Left colon (tissue), 2 donors: ENCODE data around the gene IKBIP. TPM values are rescaled to one million over a fixed set of nuclear protein-coding genes. Genes with fewer than 3 reads are reported as not detected.

Experiments
- ATAC-seq: fragments of 200-7000 bp; cut with Tn5 transposase; one replicate; pipeline ENCODE4 v1.9.1; 2020; ENCODE audit warnings: mild to moderate bottlenecking, moderate library complexity
- DNase-seq, 2 donors: peaks; one replicate each; pipeline ENCODE4 v3.0.0-alpha.2; 2020
- intact Hi-C, 2 donors: fragments of 100-400 bp; cut with DNase I in 1 of 2; cut with micrococcal nuclease in 1 of 2; formaldehyde crosslinking; loops; one replicate each; pipeline versions ENCODE4 v1.11.2 to v1.14.0; 2022; cut with DNase I, micrococcal nuclease
- long read RNA-seq: library from polyadenylated mRNA; unstranded; transcript quantifications from one replicate; pipeline ENCODE4 v2.0.0, GENCODE V29; 2021
- total RNA-seq, 2 donors: library from RNA; stranded (reverse); fragmentation: NEBNext Ultra II Directional; extraction: Animal tissue kit (Norgen Biotek cat#: 25700); gene quantifications; one replicate each; pipeline ENCODE4 v1.2.1, GENCODE V29; 2021
- donor health status: DM: no; HTN: no; CAD: no.
- donor health status: DM: yes; HTN: yes; CAD: no.

IKBIP gene
- 1 to 10 TPM; 2.2 to 4.9 TPM for total RNA-seq
- long read RNA-seq, partial matches to known transcripts, result 1 of 7 reads
- long read RNA-seq, other reads (novel, unspliced or antisense), result 0 of 7 reads

DNA sequence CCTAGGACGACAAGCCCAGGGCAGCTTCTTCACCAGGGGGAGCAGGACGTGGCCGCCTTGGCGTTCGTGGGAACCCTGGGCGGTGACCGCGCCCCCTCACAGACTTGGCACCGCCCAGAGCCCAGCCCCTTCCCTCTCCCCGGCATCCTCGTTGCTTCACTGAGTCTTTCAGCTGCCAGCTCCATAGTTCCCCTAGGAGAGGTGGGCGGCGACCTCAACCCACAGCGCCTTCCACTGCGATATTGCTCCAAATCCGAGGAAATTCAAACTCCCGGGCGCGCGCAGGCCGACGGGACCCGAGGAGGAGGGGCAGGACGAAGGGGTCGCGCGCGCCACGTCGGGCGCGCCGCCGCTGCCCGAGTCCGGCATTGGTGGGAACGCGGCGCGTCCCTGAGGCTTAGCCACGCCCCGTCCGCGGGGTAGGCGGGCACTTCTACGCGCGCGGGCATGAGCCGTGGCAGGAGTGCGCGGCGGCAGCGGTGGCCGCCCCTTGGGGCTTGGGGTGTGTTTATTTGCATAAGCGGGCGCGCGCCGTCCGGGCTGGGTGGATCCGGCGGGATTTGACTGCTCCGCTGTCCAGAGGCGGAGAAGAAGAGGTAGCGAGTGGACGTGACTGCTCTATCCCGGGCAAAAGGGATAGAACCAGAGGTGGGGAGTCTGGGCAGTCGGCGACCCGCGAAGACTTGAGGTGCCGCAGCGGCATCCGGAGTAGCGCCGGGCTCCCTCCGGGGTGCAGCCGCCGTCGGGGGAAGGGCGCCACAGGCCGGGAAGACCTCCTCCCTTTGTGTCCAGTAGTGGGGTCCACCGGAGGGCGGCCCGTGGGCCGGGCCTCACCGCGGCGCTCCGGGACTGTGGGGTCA, at the start of gene IKBIP, which contains the start of gene APAF1:
IKBIP (minus strand) TSS at position 77 of the 860 bp plus-strand sequence. CDS start 87 bp downstream, outside the sequence.
APAF1 (plus strand) TSS at position 579 of the 860 bp plus-strand sequence. CDS start 3,070 bp downstream, outside the sequence.
- intact Hi-C loops, result loop anchor here in 1 of 2 donors (10.0 kb wide), 1 partner anchor 50 kb away; the partner anchor contains the start of gene SLC25A3
- peak; percentile 96 for ATAC-seq
- DNase-seq, result peak; percentile 97 to 99

DNA sequence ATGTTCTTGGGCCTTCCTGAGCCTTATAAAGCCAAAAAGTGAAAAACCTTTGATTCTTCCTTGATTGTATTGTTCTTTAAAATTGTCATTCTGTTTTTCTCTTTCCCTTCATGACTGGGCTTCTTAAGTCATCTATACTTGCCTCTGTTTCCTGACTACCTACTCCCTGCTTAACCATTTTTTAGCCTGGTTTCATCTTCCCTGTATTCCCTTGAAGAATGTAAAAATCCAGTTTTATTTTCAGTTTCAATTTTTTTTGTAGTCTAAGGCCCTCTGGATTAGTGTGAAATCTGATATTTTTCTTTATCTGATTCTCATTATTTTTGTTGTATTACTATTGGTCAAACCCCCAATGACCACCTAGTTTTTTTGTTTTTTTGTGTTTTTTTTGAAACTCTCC, 46.8 kb upstream of the IKBIP start:
- no peak for DNase-seq
- intact Hi-C loops, result no loop called here

GRCh38 chr12:98686603-98687002, 42.0 kb upstream of the IKBIP start:
- no peak for ATAC-seq
- intact Hi-C loops, result no loop called here

More for the DNA sequence above, 46.8 kb upstream of the IKBIP start:
- no peak for ATAC-seq

GRCh38 chr12:98684199-98684598, 39.6 kb upstream of the IKBIP start:
- intact Hi-C loops, result no loop called here
- ATAC-seq, result no peak
- no peak for DNase-seq

More at GRCh38 chr12:98686603-98687002, 42.0 kb upstream of the IKBIP start:
- no peak for DNase-seq

DNA sequence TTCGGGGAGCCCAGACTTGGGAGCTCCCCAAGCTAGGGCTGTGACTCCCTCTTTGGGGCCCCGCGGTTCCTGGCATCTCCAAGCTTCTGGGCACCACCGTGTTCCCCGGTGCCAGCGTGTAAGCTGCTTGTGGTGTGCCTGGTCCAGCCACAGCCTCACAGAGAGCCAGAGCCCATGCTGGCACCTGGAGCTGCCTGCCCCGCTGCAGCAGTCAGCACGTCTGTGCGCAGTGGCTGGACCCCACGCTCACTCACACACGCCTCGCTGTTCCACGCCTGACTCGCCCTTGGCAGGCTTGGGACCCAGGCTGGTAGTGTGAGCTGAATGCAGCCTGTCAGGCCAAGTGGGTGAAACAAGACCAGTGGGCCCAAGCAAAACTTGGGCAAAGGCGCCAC, 35.0 kb upstream of the IKBIP start:
- DNase-seq (no peak), ATAC-seq (no peak)
- intact Hi-C loops, result no loop called here

DNA sequence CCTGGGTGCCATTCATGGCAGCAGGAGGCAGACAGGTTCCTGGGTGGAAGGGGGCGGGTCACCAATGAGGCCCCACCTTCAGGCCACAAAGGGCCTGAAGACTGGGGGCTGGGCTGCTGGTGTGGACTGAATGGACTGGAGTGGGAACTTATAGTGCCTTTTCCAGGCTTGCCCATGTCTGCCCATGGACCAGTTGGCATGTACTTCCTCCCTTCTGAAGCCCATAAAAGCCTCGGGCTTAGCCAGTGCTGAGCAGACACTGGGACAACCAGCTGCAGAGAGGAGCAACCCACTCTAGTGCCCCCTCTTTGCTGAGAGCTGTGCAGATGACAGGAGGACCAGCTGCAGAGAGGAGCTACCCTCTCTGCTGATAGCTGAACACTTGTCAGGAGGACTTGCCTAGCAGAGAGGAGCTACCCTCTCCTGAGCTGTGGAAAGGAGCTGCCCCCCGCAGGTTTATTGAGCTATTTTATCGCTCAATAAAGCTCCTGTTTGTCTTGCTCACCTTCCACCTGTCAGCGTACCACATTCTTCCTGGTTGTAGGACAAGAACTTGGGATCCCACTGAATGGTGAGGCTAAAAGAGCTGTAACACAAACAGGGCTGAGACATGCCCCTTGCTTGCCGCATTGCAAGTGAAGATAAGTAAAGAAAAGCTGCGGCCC, 34.5 kb upstream of the IKBIP start:
- intact Hi-C loops, result no loop called here
- DNase-seq (peak; percentile 46 to 50), ATAC-seq (peak; percentile 88)

DNA sequence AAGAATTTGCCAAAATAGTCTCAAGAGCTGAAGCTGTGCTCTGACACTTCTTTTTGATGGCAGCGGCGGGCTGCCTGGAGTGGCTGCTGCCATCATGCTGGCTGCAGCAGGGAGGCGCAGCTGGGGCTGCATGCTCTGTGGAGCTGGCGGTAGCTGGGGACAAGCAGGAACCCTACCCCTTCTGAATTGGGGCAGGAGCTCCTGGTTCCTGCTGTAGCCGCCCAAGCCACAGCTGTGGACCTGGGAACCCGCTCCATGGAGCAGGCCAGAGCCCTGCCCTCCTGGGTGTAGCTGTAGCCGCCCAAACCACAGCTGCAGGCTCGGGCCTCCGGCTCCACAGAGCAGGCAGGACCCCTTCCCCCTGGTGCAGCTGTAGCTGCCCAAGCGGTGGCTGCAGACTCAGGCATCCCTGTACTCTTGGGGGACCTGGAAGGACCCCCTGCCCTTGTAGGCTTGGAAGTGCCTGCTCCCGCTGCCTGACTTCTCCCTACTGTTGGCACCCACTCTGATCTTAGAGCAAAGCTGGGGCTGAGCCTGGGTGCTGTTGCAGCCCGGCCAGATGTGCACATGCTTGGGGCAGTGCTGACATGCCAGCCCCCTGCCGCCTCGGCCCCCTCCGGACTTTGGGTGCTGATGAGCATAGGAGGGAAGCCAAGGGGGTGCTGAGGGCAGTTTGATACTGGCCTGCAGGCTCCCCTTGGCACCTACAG, 33.8 kb upstream of the IKBIP start:
- intact Hi-C loops, result no loop called here
- ATAC-seq (peak; percentile 12), DNase-seq (no peak)

DNA sequence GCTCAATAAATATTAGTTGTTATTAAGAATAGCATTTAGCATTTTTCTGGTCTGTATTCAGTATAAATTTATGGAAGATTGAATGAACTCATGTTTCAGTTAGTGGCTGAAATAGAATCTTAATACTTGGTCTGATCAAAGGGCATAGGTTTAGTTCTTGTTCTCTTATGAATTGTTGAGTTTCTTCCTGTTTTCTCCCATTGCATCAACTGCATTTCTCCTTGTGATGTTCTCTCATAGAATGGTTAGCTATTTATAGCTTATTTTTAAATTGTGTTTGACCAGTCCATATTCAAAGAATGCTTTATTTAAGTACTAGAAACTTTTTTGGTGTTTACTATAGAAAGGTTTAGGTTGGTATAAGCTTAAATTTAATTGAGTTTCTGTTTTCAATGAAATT, 30.3 kb upstream of the IKBIP start:
- DNase-seq, result no peak
- intact Hi-C loops, result no loop called here

GRCh38 chr12:98671459-98671858, 26.9 kb upstream of the IKBIP start:
- DNase-seq (no peak), ATAC-seq (no peak)
- intact Hi-C loops, result no loop called here

More for the DNA sequence above, 30.3 kb upstream of the IKBIP start:
- no peak for ATAC-seq

GRCh38 chr12:98669751-98670150, 25.2 kb upstream of the IKBIP start:
- intact Hi-C loops, result no loop called here

GRCh38 chr12:98660521-98660920, 15.9 kb upstream of the IKBIP start:
- ATAC-seq (no peak), DNase-seq (no peak)
- intact Hi-C loops, result no loop called here

More at GRCh38 chr12:98669751-98670150, 25.2 kb upstream of the IKBIP start:
- ATAC-seq (no peak), DNase-seq (no peak)

GRCh38 chr12:98656289-98657101, 11.9 kb upstream of the IKBIP start:
- intact Hi-C loops, result no loop called here
- ATAC-seq, result peak; percentile 40
- DNase-seq, result no peak

DNA sequence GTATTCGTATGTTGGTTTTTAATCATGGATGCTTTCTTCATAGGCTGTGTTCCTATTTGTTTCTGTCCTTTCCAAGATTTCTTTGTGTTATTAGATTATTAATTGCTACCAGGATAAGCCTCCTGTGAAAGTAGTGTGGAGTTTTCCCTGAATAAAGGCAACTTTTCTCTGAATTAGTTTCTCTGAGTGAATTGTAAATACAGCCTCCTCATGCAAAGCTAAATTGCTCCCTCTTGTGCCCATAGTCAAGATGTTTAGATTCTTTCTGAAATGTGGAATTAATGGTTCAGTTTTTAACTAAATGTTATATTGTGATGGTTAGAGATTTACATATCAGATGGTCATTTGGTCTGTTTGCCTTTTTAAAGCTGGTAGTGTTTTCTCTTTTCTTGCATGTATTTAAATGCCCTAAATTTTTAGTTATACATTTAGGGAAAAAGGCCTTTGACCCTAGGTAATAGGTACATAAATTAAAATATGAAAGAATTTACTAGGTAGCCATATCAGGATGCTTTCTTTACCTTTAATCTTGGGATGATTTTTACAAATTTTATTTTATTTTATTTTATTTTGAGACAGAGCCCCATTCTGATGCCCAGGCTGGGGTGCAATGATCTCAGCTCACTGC, 9.4 kb upstream of the IKBIP start:
- intact Hi-C loops, result loop anchor here in 1 of 2 donors (2.0 kb wide), 1 partner anchor 87 kb away; no protein-coding TSS in a partner anchor
- ATAC-seq, result peak; percentile 61
- DNase-seq, result no peak

DNA sequence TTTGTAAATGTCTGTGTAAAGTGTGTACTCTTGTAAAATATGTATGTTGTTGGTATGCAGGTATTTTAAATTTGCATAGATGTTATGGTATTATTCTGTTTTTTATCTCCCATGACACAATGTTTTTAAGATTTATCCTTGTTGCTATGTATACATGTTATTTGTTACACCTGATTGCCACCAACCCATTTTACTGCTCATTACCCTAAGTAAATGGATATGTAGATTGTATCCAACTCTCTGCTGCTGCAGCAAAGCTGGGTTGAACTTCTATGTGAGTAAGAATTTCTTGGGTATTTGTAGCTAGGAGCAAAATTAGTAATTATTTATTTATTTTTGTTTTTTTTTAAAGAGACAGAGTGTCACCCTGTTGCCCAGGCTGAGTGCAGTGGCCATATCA, 6.7 kb upstream of the IKBIP start:
- DNase-seq, result no peak
- intact Hi-C loops, result no loop called here
- no peak for ATAC-seq

DNA sequence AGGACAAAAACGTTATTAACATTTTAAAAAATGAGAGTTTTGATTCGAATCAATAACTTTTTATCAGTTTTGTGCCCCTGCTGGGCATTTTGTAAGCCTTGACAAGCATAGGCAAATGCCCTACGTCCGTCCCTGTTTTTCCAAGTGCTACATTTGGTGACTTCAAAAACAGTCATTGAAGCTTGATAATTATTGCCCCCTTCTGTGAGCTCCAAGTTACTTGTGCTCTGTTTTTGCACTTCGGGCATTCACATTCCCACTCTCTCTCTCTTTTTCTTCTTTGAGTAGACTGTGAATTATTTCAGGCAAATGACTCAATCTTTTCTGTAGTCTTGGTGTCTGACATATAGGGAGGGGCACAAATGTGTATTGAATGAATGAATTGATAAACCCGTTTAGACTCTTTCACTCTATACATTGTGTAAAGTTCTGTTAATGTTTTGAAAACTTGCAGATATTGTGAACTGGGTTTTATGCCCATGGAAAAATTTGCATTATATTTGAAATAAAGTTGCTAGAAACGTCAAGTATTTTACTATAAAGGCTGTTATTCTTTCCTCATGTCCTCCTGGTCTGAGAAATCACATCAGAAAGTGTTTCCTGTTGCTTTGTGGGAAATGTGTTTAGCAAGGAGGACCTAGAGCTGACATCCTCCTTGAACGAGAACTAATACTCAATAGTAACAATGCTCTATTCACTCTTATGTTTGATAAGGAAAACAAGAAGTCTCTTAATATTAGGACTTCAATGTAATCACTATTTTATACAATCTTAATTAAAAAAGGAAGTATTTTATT, 1.9 kb upstream of the IKBIP start:
- no peak for ATAC-seq
- intact Hi-C loops, result loop anchor here in 1 of 2 donors (10.0 kb wide), 1 partner anchor 52 kb away; the partner anchor contains the start of gene SLC25A3
- no peak for DNase-seq

DNA sequence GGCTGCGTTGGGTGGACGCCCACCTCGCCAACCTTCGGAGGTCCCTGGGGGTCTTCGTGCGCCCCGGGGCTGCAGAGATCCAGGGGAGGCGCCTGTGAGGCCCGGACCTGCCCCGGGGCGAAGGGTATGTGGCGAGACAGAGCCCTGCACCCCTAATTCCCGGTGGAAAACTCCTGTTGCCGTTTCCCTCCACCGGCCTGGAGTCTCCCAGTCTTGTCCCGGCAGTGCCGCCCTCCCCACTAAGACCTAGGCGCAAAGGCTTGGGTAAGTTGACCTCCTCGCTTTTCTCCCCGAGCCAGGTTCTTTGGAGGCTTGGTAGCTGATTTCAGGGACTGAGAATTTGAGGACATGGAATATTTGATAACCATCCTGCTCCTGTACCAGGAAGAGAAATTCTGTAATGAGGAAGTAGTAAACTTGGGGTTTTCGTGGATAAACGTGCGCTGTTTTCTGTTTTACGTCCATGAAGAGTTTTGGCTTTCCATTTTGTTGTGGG, 1.0 kb upstream of the IKBIP start:
- DNase-seq (peak in 1 of 2 donors; percentile 33), ATAC-seq (peak; percentile 34)
- intact Hi-C loops, result loop anchor here in 1 of 2 donors (10.0 kb wide), 1 partner anchor 51 kb away; the partner anchor contains the start of gene SLC25A3

GRCh38 chr12:98644433-98644711, 216 bp downstream of the IKBIP start:
- intact Hi-C loops, result loop anchor here in 1 of 2 donors (10.0 kb wide), 1 partner anchor 50 kb away; the partner anchor contains the start of gene SLC25A3
- ATAC-seq, result no peak
- DNase-seq, result no peak
